ENCODE measurements around the gene MAPKAP1.
"Not testable (repeated sequence)": the region's sequence is repeated elsewhere in the genome, so short reads cannot be mapped to it uniquely, and the experiment has no call there.

Gene MAPKAP1

GRCh38 chr9:125603478-125604021 is 103.5 kb downstream of the MAPKAP1 start:
- DNase-seq (ENCODE audit: low spot score): no peak

GRCh38 chr9:125601961-125602360 is 105.0 kb downstream of the MAPKAP1 start:
- no peak for DNase-seq (ENCODE audit: low spot score)

GRCh38 chr9:125600194-125600593 is 106.8 kb downstream of the MAPKAP1 start:
- no peak for DNase-seq (ENCODE audit: low spot score)

GRCh38 chr9:125594223-125594610 is 112.8 kb downstream of the MAPKAP1 start:
- no peak for DNase-seq (ENCODE audit: low spot score)

- no peak for DNase-seq (ENCODE audit: low spot score)
Observed at GRCh38 chr9:125593581-125594222, 113.3 kb downstream of the MAPKAP1 start.

- no peak for DNase-seq (ENCODE audit: low spot score)
Observed at GRCh38 chr9:125591888-125592287, 115.1 kb downstream of the MAPKAP1 start.

GRCh38 chr9:125591245-125591644 is 115.8 kb downstream of the MAPKAP1 start:
- DNase-seq (ENCODE audit: low spot score): no peak

- no peak for DNase-seq (ENCODE audit: low spot score)
Observed at GRCh38 chr9:125589287-125589686, 117.7 kb downstream of the MAPKAP1 start.

GRCh38 chr9:125587819-125588460 is 119.1 kb downstream of the MAPKAP1 start:
- no peak for DNase-seq (ENCODE audit: low spot score)

GRCh38 chr9:125586172-125586511 is 120.9 kb downstream of the MAPKAP1 start:
- no peak for DNase-seq (ENCODE audit: low spot score)

- DNase-seq (ENCODE audit: low spot score): no peak
Observed at GRCh38 chr9:125585503-125586171, 121.4 kb downstream of the MAPKAP1 start.

- no peak for DNase-seq (ENCODE audit: low spot score)
Observed at GRCh38 chr9:125580701-125581286, 126.2 kb downstream of the MAPKAP1 start.

- no peak for DNase-seq (ENCODE audit: low spot score)
Observed at GRCh38 chr9:125579030-125579932, 127.7 kb downstream of the MAPKAP1 start.

GRCh38 chr9:125574126-125574877 is 132.7 kb downstream of the MAPKAP1 start:
- no peak for DNase-seq (ENCODE audit: low spot score)

- not testable (repeated sequence) for DNase-seq (ENCODE audit: low spot score)
Observed at GRCh38 chr9:125572461-125572860, 134.5 kb downstream of the MAPKAP1 start.

- not testable (repeated sequence) for DNase-seq (ENCODE audit: low spot score)
Observed at GRCh38 chr9:125571824-125572223, 135.2 kb downstream of the MAPKAP1 start.

GRCh38 chr9:125570246-125570645 is 136.8 kb downstream of the MAPKAP1 start:
- no peak for DNase-seq (ENCODE audit: low spot score)

- DNase-seq (ENCODE audit: low spot score): no peak
Observed at GRCh38 chr9:125568621-125569020, 138.4 kb downstream of the MAPKAP1 start.

- not testable (repeated sequence) for DNase-seq (ENCODE audit: low spot score)
Observed at GRCh38 chr9:125566051-125566450, 141.0 kb downstream of the MAPKAP1 start.

- DNase-seq (ENCODE audit: low spot score): no peak
Observed at GRCh38 chr9:125565126-125565525, 141.9 kb downstream of the MAPKAP1 start.

GRCh38 chr9:125564631-125565030 is 142.4 kb downstream of the MAPKAP1 start:
- DNase-seq (ENCODE audit: low spot score): no peak
